H1 (cell line): ENCODE results near the gene CCDC8. TPM values are rescaled to one million over a fixed set of nuclear protein-coding genes. Genes with fewer than 3 reads are reported as not detected.

ENCODE experiments used
- KDM1A ChIP-seq: fragments of 200-600, 300-600 bp; sonication (generic); IDR thresholded peaks from 2 replicates; pipeline ENCODE4 v1.7.1; 2016; ENCODE audit warnings: mild to moderate bottlenecking, low read length, borderline replicate concordance
- polyA plus RNA-seq, 7 experiments: library from polyadenylated mRNA; depleted of rRNA in 3 of 7; stranded (reverse) in 5 of 7; unstranded in 2 of 7; fragments of >200 nt in 5 of 7; fragments of 200-250 nt in 2 of 7; gene quantifications; 1 replicate in 5 of 7; 2 replicates in 1 of 7; 4 replicates in 1 of 7; pipeline versions ENCODE4 v1.2.1 to v1.2.3, GENCODE V29; 2011 to 2013; ENCODE audit warnings: missing spikeins in 2 of 7, mixed read lengths in 2 of 7
- total RNA-seq: library from RNA; stranded (reverse); fragmentation: NEBNext Ultra II Directional; extraction: Animal tissue kit (Norgen Biotek cat#: 25700); gene quantifications from 2 replicates; pipeline ENCODE4 v1.2.1, GENCODE V29; 2021
- TF ChIP-seq, protein P1 (sequence below): IDR thresholded peaks from 2 replicates; pipeline ENCODE4 v1.6.1; 2012; ENCODE audit warnings: inconsistent platforms
- TF ChIP-seq, protein P2 (sequence below): IDR thresholded peaks from 2 replicates; pipeline ENCODE4 v1.6.1; 2011; ENCODE audit warnings: low read depth, mild to moderate bottlenecking, low read length; ENCODE audit not compliant: insufficient read depth
- TF ChIP-seq, protein P3 (sequence below): IDR thresholded peaks from 2 replicates; pipeline ENCODE4 v1.6.1; 2012; ENCODE audit warnings: inconsistent platforms

The CCDC8 gene
- total and polyA plus RNA-seq, 2 of the 8 experiments (the other 6 are each of a cell fraction or from before 2014, with no cell fraction given): 4.9 to 13.6 TPM

DNA sequence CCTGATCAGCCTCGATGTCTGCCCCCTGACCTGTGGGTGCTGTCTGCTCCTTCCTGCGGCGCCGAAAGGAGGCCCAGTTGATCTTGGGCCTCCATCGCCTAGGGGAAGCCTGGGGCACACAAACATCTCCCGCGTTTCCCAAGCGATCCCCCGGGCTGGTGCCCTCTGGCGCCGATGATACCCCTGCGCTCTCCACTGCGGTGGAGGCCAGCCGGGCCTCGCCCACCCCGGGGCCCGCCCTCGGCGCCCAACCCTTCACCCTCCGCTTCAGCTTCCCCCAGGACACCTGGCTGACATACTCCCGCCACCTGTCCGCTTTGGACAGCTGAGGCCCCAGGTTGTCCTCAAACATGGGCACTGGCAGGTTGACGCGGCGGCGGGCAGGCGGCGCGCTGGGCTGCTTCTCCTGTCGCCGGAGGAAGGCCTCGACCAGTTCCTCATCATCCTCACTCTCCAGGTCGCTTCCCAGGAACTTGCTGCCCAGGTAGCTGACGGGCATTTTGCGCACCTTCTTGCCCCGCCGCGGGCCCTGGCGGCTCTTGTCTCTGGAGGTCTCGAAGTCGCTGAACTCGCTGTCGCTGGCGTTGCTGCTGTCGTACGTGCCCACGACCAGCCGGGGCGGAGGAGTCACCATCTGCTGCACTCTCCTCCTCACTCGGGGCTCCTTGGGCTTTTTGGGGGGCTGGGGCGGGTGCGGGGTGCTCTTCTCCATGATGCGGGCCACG is 1.3 kb downstream of the CCDC8 start (continued):
- TF ChIP-seq, protein P1, sequence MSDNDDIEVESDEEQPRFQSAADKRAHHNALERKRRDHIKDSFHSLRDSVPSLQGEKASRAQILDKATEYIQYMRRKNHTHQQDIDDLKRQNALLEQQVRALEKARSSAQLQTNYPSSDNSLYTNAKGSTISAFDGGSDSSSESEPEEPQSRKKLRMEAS: peak; percentile 49; the same call in 1 of the 2 replicates
- TF ChIP-seq, protein P2, sequence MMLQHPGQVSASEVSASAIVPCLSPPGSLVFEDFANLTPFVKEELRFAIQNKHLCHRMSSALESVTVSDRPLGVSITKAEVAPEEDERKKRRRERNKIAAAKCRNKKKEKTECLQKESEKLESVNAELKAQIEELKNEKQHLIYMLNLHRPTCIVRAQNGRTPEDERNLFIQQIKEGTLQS: no peak
- TF ChIP-seq KDM1A: no peak
- TF ChIP-seq, protein P3, sequence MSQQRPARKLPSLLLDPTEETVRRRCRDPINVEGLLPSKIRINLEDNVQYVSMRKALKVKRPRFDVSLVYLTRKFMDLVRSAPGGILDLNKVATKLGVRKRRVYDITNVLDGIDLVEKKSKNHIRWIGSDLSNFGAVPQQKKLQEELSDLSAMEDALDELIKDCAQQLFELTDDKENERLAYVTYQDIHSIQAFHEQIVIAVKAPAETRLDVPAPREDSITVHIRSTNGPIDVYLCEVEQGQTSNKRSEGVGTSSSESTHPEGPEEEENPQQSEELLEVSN: peak; percentile 59
